Stimulated activated CD8-positive, alpha-beta memory T cell treated with anti-CD3 and anti-CD28 coated beads, Interleukin-7, amount 100 ng/mL, for 4 hours (primary cell): ENCODE results near the gene TAF4.
"Not testable (repeated sequence)": the region's sequence is repeated elsewhere in the genome, so short reads cannot be mapped to it uniquely, and the experiment has no call there.

Source experiments
- DNase-seq, 2 donors: peaks; one replicate each; pipeline ENCODE4 v3.0.0-alpha.2; 2020; ENCODE audit warnings: low read depth in 2 of 2

TAF4 gene

GRCh38 chr20:61944967-61945366 lies 120.7 kb downstream of the TAF4 start:
- not testable (repeated sequence) for DNase-seq

GRCh38 chr20:61942526-61942925 lies 123.2 kb downstream of the TAF4 start:
- no peak for DNase-seq

- DNase-seq, result no peak
These were observed 123.8 kb downstream of the TAF4 start for GRCh38 chr20:61941721-61942405.

GRCh38 chr20:61940976-61941720 lies 124.5 kb downstream of the TAF4 start:
- DNase-seq, result no peak

- DNase-seq, result no peak
These were observed 125.2 kb downstream of the TAF4 start for GRCh38 chr20:61940491-61940890.

- DNase-seq, result no peak
These were observed 125.9 kb downstream of the TAF4 start for GRCh38 chr20:61939691-61940360.

GRCh38 chr20:61938839-61939690 lies 126.6 kb downstream of the TAF4 start:
- DNase-seq, result no peak

GRCh38 chr20:61937963-61938838 lies 127.5 kb downstream of the TAF4 start:
- no peak for DNase-seq

- DNase-seq, result no peak
These were observed 128.3 kb downstream of the TAF4 start for GRCh38 chr20:61937146-61937962.

- no peak for DNase-seq
These were observed 129.0 kb downstream of the TAF4 start for GRCh38 chr20:61936701-61937131.

- no peak for DNase-seq
These were observed 129.6 kb downstream of the TAF4 start for GRCh38 chr20:61935926-61936700.

GRCh38 chr20:61934716-61935530 lies 130.8 kb downstream of the TAF4 start:
- DNase-seq, result no peak

GRCh38 chr20:61933951-61934715 lies 131.5 kb downstream of the TAF4 start:
- DNase-seq, result no peak

- DNase-seq, result no peak
These were observed 132.2 kb downstream of the TAF4 start for GRCh38 chr20:61933481-61933950.

- no peak for DNase-seq
These were observed 132.8 kb downstream of the TAF4 start for GRCh38 chr20:61932711-61933480.

GRCh38 chr20:61932199-61932592 lies 133.5 kb downstream of the TAF4 start:
- no peak for DNase-seq
